EH (cell line): ENCODE results near the gene SLC28A3.
A peak's percentile ranks its signal among the peaks of the same experiment; 100 is the strongest.

ENCODE experiments used
- DNase-seq: peaks from one replicate; pipeline ENCODE4 v3.0.0-alpha.2; 2015; ENCODE audit warnings: low read depth

SLC28A3 gene

DNA sequence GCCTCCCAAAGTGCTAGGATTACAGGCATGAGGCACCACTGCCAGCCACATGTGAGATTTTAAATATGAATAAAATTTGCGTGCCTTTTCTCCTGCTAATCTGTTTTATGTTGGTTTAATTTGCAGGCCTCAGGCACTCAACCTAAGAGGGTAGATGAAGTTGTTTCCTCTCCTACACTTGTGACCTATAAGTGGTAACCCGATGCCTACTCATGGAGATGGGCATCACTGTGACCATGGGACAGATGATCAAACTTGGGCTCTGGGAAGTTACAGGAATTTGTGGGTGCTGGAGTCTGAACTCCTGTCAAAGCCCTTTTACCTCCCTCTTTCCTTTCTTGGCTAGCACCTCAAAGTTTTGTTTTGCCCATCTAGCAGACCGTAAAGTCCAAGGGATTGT lies 1.1 kb downstream of the SLC28A3 start:
- DNase-seq, result no peak

DNA sequence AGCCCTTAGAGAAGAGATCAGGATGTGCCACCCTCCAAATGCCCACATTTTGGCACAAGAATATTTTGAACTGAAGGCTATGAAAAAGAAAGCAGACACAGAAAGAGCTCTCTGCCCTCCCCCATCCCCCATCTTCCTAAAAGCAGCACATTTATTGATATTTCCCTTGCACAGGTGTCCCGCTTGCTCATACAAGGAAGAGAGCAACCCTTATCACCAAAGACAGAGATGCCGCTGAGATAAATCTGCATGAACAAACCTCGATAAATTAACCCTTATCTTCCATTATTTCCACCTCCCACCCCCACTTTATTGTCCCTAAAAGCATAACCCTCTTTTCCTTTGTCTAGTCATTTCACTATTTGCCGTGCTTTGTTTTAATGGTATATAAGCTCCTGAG lies 1.8 kb downstream of the SLC28A3 start:
- no peak for DNase-seq

DNA sequence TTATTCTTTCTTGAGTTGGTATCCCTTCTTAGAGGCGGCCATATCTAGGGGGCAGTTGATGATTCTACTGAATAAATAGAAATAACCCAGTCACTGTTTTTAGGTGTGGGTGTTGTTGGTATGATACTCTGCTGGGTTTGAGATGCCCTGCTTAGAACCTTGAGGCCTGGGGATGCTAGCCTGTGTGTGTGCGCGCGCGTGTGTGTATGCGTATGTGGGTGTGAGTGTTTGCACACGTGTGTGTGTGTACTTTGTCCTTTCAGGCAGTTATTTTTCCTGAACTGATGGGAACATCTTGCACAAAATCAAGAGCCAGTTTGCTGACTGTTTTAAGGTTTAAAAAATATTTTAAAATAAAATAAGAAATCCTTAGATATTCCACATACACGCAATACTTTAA lies 3.3 kb downstream of the SLC28A3 start:
- DNase-seq, result no peak

DNA sequence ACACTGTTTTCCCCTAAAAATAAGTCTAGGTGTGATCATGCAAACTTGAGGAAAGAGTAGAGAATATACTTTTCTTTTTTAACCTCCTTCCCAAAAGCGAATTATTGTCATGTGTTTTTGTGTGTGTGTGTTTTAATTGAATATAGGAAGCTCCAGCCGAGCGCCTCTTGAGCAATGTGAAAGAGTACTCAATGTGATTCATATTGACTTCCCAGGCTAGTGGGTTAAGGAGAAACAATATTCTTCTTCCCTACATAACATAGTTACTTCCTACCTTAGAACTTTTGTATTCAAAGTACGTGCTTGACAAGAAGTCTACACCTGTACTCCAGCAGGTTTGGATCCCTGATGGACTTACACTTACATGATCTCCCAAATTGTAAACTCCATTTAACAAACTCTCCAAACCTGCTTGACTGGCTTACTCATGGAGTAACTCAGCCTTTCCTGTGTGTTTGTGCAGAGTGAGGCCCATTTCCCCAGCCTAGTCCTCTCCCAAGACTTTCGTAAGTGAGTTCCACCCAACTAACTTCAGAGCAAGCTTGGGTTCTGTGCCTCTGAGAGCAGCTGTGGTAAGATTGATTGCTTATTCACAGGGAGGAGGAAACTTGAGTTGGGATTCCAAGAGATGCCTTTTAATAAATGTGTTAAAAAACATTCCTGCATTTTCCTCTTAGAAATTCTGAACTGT lies 9.3 kb downstream of the SLC28A3 start:
- DNase-seq, result peak; percentile 18

DNA sequence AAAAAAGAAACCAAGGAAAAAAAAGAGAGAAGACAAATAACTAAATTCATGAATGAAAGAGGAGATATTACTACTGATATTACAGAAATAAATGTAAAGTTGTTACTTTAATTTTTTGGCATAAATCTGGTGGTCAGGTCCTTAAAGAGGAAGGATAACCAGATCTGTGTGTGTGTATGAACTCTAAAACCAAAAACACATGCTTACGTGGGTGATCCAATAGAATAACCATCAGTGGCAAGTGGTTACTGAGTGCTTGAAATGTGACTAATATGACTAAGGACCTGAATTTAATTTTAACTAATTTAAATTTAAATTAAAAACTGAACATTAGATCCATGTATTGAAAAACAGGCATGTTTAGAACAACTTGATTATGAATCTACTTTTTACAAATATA lies 10.3 kb downstream of the SLC28A3 start:
- DNase-seq, result no peak

DNA sequence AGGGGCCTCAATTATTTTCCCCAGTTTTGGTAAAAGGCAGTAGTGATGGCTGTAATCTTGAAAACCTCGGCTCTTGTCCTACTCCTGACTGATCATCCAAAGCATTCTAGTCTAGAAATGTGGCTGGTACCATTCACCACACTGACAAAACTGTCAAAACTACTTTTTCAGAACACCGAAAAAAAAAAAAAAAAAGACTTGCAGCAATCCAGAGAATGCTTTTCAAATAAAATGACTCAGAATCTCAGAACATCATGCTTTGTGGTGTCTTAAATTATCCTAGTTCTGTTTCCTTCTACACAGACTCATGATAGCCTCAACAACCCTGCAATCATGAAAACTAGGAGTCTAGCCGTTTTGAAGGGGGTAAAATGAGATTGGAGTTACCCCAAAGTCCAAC lies 13.4 kb downstream of the SLC28A3 start:
- DNase-seq, result peak; percentile 44

DNA sequence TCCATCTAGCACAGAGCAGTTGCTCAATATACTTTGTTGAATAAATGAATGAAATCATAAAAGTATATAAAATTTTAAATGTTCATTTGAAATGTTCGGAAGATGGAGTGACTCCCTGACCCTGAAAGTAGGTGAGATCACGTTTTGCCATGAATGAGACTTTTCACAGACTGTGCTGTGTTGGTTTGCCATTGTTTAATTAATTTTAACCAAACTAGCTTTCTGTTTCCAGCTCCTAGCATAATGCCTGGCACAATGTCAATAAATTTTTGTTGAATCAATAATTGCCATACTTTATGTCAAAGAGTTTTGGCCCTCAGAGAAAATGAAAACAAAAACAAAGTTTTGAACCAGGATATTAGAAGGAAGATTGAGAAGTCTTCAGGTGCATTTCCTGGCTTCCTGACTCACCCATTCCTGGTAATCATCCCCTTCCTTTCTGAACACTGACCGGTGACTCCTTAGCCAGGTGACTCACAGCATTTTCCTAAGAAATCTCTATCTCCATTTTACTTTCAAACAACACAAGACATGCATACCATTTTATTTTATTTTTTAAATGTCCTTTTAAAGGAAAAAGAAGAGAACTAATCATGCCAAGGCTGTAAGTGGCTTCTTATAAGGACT lies 15.1 kb downstream of the SLC28A3 start:
- DNase-seq, result no peak

DNA sequence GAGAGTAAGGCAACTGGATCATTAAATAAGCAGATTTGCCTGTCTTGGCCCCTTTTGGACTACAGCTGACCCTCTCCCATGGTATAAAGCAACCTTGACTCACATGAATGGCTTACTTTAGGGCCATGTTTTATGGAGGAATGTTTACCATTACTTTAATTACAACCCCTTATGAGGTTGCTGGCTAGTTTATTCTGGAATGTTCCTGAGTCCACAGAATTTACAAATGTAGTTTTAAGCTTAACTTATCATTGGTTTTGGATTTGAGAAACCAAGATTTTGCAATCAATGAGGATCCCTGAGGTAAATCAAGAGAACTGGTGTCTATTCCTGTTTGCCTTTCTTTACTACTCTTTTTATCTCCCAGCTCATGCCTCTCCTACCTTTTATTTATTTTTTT lies 15.7 kb downstream of the SLC28A3 start:
- DNase-seq, result no peak

DNA sequence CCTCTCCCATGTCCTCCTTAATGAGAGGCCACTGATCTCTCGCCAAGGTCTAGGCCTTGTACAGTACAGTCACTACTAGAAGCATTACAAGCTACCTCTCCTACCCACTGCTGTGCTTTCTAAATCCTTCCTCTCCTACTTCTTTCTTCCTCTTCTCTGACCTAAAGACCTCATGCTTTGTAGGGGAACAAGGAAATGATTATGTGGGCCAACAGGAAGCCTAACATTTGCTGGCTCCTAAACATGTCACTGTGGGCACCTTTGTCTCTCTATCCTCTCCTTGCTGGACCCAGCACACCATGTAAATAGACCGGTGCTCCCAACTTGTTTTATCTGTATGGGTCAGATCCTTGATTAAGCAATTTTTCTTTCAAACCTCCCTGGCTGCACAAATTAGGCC lies 16.7 kb downstream of the SLC28A3 start:
- no peak for DNase-seq

DNA sequence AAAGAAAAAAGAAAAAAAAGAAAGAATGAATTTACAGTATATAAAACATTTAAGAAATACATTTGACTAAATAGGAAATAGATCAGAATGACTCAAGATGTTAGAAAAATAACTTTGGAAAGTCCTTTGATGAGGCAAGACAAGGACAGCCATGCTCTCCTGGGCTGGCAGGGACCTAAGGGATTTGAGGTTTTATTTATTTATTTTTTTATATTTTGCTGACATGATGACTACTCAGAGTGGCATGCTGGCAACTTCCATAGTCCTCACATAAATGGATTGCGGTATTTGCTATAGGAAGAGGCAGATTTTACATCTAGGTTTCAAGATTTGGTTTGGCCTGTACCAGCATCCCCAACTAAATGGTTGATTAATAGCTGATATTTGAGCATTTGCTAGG lies 17.7 kb downstream of the SLC28A3 start:
- DNase-seq, result peak; percentile 68

DNA sequence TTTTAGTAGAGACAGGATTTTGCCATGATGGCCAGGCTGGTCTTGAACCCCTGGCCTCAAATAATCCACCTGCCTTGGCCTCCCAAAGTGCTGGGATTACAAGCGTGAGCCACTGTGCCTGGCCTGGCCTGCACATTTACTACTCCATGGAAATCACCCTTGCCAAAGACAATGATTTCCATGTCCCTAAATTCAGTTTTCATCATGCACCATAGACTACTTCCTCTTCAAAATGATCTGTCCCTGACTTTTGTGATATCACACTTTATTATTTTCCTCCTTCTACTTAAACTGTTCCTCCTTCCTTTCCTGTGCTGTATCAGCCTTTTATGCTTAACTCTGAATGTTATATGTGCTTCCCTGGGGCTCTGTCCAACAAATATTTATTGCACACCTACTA lies 20.3 kb downstream of the SLC28A3 start:
- DNase-seq, result no peak

DNA sequence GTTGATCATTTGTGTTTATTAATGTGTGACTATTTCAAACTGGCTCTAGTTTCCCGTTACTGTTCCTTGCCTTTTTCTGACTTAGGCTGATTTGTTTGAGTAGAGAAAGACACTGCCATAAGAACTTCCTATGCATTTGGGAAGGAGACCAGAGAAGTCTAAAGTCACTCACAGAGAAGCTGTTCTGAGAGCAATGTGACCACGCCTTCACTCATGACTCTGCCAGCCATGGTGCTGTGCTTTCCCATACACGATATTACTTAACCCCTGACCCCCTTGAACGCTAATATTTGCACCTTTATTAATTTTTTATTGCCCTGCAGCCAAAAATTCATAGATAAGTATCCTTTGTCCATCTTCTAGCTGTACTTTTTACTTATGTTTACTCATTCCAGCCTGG lies 20.9 kb downstream of the SLC28A3 start:
- DNase-seq, result no peak

DNA sequence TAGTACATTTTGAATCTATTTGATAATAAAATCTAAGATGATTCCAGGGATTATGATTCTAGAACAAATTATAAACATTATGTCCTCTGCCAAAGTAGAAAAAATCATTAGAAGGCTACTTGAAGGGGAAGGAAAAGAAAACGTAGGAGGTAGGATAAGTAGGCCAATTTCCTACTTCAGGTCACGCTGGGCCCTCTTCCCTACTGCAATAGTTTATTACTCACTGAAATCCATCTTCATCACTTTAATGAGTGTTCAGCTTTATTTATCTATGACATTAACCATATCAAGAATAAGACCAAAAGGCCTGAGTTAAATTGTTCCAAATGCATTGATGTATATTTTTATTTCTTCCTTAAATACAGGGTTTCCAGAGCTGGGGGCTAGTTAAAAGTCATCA lies 21.6 kb downstream of the SLC28A3 start:
- no peak for DNase-seq

DNA sequence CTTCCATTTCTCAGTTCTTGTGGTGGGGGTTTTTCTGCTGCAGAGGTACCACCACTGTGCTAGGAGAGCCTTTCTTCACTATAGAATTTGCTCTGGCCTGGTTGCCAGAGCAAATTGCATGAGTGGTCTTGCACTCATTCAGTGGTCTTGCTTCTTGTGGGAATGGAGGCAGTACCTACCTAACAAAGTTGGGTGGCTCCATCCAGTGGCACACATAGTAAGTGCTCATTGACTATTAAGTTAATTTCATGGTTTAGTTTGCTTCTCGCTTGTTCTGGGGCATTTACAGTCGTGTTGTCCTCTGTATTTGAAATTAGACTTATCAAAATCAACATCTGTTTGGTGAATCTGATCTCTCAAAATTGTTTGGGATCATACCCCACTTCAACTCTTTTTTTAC lies 23.0 kb downstream of the SLC28A3 start:
- no peak for DNase-seq

DNA sequence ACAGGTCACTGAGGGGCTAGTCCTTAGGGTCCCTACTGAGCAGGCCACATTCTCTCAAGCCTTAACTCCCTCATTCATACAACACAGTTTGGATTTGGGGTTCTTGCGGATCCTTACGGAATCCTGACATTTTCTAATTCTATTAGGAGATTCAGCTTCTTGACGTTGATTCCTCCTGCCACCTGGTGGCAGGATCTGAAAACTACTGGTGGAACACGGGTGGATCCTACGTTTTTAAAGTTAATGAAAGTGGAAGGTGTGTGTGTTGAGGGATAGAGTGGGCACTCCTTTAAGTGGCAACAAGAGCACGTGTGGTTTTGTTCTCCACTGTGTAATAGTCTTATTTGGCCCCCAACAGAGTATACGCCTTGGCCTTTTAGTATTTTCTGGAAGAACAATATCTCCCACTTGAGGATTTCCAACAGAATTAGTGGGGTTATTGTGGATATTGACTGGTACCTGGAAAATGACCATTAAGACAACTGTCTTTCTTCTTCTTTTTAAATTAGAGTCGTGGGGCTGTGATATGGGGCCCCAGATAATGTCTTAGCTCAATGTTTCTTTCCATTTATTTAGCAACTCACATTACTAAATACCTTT lies 25.2 kb downstream of the SLC28A3 start:
- DNase-seq, result peak; percentile 65

DNA sequence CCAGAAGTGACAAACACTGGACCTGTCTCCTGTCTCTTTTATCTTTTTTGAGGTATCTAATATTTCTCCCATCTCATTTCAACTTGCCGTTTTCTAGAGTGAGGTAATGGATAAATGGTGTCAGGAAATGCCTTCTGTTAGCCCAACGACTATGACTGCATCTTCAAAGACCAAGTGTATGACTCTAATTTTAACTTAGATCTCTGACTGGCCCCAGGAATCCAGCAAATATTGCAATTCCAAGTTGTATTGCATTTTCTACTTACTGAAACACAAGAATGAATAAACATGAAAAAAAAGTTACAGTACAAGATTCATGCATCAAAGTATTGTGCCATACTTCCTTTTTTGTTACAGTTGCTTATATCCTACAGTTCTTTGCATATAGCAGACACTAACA lies 26.3 kb downstream of the SLC28A3 start:
- DNase-seq, result peak; percentile 9

DNA sequence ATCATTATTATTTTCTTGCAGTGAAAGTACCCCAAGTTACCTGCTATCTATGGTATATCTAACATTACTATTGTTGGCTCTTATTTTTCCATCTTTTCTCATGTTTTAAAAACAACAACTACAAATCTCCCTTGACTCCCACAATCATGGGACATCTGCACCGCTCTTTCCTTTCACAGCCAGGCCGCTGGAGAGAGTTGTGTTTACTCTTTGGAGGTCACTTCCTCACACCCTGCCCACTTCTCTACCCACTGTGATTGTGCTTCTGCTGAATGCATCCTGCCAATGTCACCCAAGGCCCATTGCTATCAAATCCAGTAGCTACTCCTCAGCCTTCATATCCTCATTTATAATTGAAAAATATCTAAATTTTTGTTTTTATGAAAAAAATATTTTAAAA lies 29.7 kb downstream of the SLC28A3 start:
- DNase-seq, result no peak

DNA sequence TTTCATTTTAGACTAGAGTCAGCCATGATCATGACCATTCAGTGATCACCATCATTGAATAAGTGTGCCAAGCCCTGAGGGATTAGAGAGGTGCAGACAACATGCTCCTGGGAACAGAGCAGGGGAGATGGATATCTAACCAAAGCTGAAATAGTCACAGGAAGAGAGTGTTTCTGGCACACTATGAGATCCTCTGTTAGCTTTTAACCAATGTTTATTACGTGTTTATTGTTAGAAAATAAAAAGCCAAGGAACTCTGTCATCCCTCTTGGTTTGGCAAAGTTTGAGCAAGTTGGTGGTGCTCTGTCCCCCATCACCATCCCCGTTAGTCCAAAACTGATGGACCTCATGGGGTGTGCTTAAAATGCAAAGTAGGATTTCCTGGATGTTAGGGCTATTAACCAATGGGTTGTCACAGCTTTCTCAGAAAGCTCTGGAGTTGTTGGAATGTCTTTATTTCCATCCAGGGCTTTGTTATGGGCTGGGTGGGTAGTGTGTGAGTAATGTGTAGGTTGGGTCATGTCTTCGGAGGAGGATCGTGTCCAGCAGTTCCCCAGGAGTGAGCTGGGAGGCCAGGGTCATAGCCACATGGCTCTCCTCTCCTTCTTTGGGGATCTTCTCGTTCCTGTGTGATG lies 34.9 kb downstream of the SLC28A3 start:
- peak; percentile 25 for DNase-seq

DNA sequence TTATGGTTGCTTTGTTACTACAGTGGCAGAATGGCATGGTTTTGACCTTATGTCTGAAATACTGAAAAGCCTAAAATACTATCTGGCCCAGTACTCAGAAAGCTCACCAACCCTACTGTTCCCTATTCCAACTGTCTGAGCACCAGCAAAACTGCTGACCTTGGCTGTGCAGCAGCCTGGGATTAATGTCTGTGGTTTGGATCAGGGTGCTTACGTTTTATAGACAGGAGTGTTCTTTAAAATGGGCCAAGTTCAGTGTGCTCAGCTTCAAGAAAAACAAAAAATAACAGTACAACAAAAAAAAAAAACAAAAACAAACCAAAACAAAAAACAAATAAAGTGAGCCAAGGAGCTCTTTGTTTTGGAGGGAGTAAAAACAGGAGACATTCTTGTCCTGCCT lies 36.4 kb downstream of the SLC28A3 start:
- DNase-seq, result no peak

DNA sequence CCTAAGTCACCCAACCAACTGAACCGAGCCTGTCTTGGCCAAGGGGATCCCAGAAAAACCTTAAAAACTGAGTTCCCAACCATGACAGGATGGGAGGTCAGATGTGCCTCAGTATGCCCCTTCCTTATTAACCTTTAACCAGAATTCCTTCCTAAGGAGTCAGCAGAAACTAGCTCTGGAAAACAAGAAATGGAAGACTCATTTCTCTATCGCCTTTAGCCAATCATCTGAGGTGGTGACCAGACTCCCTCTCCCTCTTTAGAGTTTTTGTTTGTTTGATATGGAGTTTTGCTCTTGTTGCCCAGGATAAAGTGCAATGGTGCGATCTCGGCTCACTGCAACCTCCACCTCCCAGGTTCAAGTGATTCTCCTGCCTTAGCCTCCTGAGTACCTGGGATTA lies 37.5 kb downstream of the SLC28A3 start:
- peak; percentile 13 for DNase-seq

DNA sequence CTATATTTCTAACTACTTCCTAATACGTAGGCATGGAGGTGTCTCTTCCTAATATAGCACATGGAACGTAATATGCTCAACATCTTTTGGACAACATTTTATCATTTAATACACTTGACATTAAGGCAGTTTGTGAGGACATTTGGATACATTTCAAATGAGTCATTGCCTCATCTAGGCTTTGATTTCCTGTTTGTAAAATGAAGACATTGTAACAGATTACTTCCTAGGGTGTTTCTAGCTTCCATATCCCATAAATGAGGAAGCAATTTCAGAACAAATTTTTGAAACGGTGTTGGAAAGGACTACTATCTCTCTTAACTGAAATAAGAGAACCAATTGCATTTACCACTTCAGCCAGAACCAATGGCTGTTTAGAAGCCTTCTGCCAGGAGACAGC lies 38.7 kb downstream of the SLC28A3 start:
- DNase-seq, result peak; percentile 73

DNA sequence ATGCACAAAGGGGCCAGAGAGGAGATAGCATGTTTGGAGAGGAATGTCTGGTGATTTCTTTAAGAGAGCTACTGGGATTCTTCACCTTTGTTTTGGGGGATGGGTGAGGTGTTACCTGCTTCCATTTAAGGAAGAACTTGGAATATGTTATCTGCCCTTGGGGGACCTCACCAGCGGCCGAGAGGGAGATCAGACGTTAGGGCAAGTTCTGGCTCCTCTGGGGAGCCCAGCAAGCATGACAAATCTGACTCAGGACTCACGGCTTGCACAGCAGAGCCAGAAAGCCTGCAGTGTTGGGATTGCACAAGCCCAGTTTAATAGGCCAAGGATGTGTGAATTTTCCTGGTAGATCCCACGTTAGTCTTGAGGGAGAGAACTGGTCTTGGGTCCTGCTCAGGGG lies 40.3 kb downstream of the SLC28A3 start:
- DNase-seq, result peak; percentile 56

DNA sequence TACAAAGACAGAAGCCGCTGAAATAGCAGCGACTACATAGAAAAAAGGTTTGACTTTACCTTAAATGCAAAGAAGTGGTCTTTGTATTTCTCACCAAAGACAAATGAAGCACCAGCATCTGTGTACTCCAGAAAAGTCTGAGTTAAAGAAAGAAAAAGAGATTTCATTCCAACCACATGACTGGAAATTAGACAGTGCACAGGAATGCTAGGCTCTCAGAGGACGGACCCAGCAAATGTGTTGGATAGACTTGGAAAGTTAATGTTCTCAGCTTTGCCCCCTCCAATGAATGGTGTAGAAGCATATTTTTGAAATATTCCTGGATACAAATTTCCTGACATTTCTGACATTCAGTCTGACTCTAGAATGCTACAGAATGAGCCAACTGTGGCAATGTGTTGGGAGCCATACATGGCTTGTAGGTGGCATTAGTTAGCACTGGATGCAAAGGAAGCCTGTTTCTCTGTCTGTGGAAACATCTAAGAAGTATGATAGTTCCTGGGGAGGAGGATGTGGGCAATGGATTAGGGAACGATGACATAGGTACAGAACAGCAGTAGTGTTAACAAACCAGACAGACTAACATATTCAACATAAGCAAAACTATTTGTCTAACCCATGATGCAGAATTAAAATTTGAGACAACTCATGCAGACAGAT lies 43.3 kb downstream of the SLC28A3 start:
- DNase-seq, result peak; percentile 85
